Measurements from ENCODE around the gene ZSCAN23. TPM values are rescaled to one million over a fixed set of nuclear protein-coding genes. Genes with fewer than 3 reads are reported as not detected.
"Not testable (repeated sequence)": the region's sequence is repeated elsewhere in the genome, so short reads cannot be mapped to it uniquely, and the experiment has no call there.

ZSCAN23 gene
- total RNA-seq, 1 donor from 2014 or later: 2.4 TPM

- FAIRE-seq (no peak), DNase-seq (ENCODE audit: low read depth) (peak; percentile 51)
- peaks cover 2% of the 10 kb centered on the region for H3K27me3 ChIP-seq (ENCODE audit: control insufficient read depth, insufficient read depth, low read length)
Observed at GRCh38 chr6:28408076-28408802, 35.1 kb downstream of the ZSCAN23 start.

GRCh38 chr6:28407401-28407800, 35.9 kb downstream of the ZSCAN23 start:
- H3K4me3 ChIP-seq (ENCODE audit: low read depth, low read length): no peak overlapping the region
- H3K36me3 ChIP-seq (ENCODE audit: control insufficient read depth, insufficient read depth, low read length): no peaks in the 10 kb centered on the region
- peaks cover 2% of the 10 kb centered on the region for H3K27me3 ChIP-seq (ENCODE audit: control insufficient read depth, insufficient read depth, low read length)
- TF ChIP-seq CTCF (IDR thresholded peaks at IDR 0.05; ENCODE audit: insufficient read depth, low read length, severe bottlenecking): no peak
- no peak for FAIRE-seq
- DNase-seq (ENCODE audit: low read depth): no peak

More at GRCh38 chr6:28408076-28408802, 35.1 kb downstream of the ZSCAN23 start:
- H3K4me3 ChIP-seq (ENCODE audit: low read depth, low read length): no peak overlapping the region
- no peaks in the 10 kb centered on the region for H3K36me3 ChIP-seq (ENCODE audit: control insufficient read depth, insufficient read depth, low read length)
- TF ChIP-seq CTCF (IDR thresholded peaks at IDR 0.05; ENCODE audit: insufficient read depth, low read length, severe bottlenecking): no peak

GRCh38 chr6:28403923-28404322, 39.4 kb downstream of the ZSCAN23 start:
- not testable (repeated sequence) for FAIRE-seq

GRCh38 chr6:28402197-28402596, 41.1 kb downstream of the ZSCAN23 start:
- no peak for DNase-seq (ENCODE audit: low read depth)
- no peaks in the 10 kb centered on the region for H3K36me3 ChIP-seq (ENCODE audit: control insufficient read depth, insufficient read depth, low read length)
- no peak overlapping the region for H3K4me3 ChIP-seq (ENCODE audit: low read depth, low read length)
- H3K27me3 ChIP-seq (ENCODE audit: control insufficient read depth, insufficient read depth, low read length): no peaks in the 10 kb centered on the region
- TF ChIP-seq CTCF (IDR thresholded peaks at IDR 0.05; ENCODE audit: insufficient read depth, low read length, severe bottlenecking): no peak
- no peak for FAIRE-seq

More at GRCh38 chr6:28403923-28404322, 39.4 kb downstream of the ZSCAN23 start:
- not testable (repeated sequence) for H3K4me3 ChIP-seq (ENCODE audit: low read depth, low read length); H3K27me3 ChIP-seq (ENCODE audit: control insufficient read depth, insufficient read depth, low read length); H3K36me3 ChIP-seq (ENCODE audit: control insufficient read depth, insufficient read depth, low read length); DNase-seq (ENCODE audit: low read depth)

- Histone ChIP-seq H3K4me3 (ENCODE audit: low read depth, low read length) (no peak overlapping the region), H3K27me3 (ENCODE audit: control insufficient read depth, insufficient read depth, low read length) (no peaks in the 10 kb centered on the region), H3K36me3 (ENCODE audit: control insufficient read depth, insufficient read depth, low read length) (no peaks in the 10 kb centered on the region)
- FAIRE-seq: no peak
- no peak for TF ChIP-seq CTCF (IDR thresholded peaks at IDR 0.05; ENCODE audit: insufficient read depth, low read length, severe bottlenecking)
- peak; percentile 82 for DNase-seq (ENCODE audit: low read depth)
Observed at GRCh38 chr6:28401172-28401571, 42.1 kb downstream of the ZSCAN23 start.

- H3K4me3 ChIP-seq (ENCODE audit: low read depth, low read length): peak overlapping the region; percentile 50
- no peaks in the 10 kb centered on the region for H3K27me3 ChIP-seq (ENCODE audit: control insufficient read depth, insufficient read depth, low read length)
- FAIRE-seq: no peak
- no peak for TF ChIP-seq CTCF (IDR thresholded peaks at IDR 0.05; ENCODE audit: insufficient read depth, low read length, severe bottlenecking)
- no peaks in the 10 kb centered on the region for H3K36me3 ChIP-seq (ENCODE audit: control insufficient read depth, insufficient read depth, low read length)
- DNase-seq (ENCODE audit: low read depth): no peak
Observed at GRCh38 chr6:28400122-28400451, 43.2 kb downstream of the ZSCAN23 start.

All from bronchial epithelial cell (primary cell).